Measurements from ENCODE around the gene AMPH. TPM values are rescaled to one million over a fixed set of nuclear protein-coding genes. Genes with fewer than 3 reads are reported as not detected.
A peak's percentile ranks its signal among the peaks of the same experiment; 100 is the strongest.

Gene AMPH
- total and polyA plus RNA-seq, 2 of the 4 experiments (the other 2 are of a cell fraction): 3.9 to 4.8 TPM

- H2AFZ ChIP-seq (replicated peaks; ENCODE audit: low read length, poor library complexity): no peak overlapping the region
- no peak overlapping the region for H4K5ac ChIP-seq (ENCODE audit: low read depth, low read length)
- no peaks in the 10 kb centered on the region for H3K9me3 ChIP-seq (ENCODE audit: control insufficient read depth, insufficient read depth, low read length)
- no TSS peak for BruUV-seq (replicated peaks)
- H3K27ac ChIP-seq (ENCODE audit: insufficient read depth, low read length): no peak overlapping the region
- ChIA-PET POLR2A (ENCODE audit: unreplicated experiment) (no interaction called here), CTCF (no interaction called here)
- no peaks in the 10 kb centered on the region for H3K79me1 ChIP-seq (ENCODE audit: low read depth in 1 of 2, low read length in 2 of 2)
- H3K23ac ChIP-seq (ENCODE audit: low read depth, low read length): no peak overlapping the region
- H2BK5ac ChIP-seq (ENCODE audit: low read depth, low read length, poor library complexity, severe bottlenecking): no peak overlapping the region
- dilution Hi-C loops (cut with HindIII; ENCODE audit: low sequenced_read_pairs, unreplicated experiment) (no loop called here), in situ Hi-C loops (cut with MboI; ENCODE audit: low sequenced_read_pairs) (no loop called here), intact Hi-C loops (cut with micrococcal nuclease) (no loop called here)
- no peak overlapping the region for H3K4me3 ChIP-seq (ENCODE audit: insufficient read depth, low read depth, low read length)
- no peak; the same call in 1 of the 2 replicates for TF ChIP-seq FOS (IDR thresholded peaks at IDR 0.05; ENCODE audit: low read depth, low read length)
- TF ChIP-seq, protein P1, sequence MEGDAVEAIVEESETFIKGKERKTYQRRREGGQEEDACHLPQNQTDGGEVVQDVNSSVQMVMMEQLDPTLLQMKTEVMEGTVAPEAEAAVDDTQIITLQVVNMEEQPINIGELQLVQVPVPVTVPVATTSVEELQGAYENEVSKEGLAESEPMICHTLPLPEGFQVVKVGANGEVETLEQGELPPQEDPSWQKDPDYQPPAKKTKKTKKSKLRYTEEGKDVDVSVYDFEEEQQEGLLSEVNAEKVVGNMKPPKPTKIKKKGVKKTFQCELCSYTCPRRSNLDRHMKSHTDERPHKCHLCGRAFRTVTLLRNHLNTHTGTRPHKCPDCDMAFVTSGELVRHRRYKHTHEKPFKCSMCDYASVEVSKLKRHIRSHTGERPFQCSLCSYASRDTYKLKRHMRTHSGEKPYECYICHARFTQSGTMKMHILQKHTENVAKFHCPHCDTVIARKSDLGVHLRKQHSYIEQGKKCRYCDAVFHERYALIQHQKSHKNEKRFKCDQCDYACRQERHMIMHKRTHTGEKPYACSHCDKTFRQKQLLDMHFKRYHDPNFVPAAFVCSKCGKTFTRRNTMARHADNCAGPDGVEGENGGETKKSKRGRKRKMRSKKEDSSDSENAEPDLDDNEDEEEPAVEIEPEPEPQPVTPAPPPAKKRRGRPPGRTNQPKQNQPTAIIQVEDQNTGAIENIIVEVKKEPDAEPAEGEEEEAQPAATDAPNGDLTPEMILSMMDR (conservative IDR thresholded peaks at IDR 0.05; ENCODE audit: low read depth, low read length): no peak
- no peak for TF ChIP-seq MAZ (IDR thresholded peaks at IDR 0.05; ENCODE audit: borderline replicate concordance, low read depth, low read length)
- no peak for TF ChIP-seq CEBPB (IDR thresholded peaks at IDR 0.05; ENCODE audit: low read depth, low read length)
- TF ChIP-seq CHD1 (IDR thresholded peaks at IDR 0.05; ENCODE audit: low read depth, low read length): no peak
- no peak for TF ChIP-seq BHLHE40 (IDR thresholded peaks at IDR 0.05; ENCODE audit: low read depth, low read length)
- no peak for TF ChIP-seq POLR2A (IDR thresholded peaks at IDR 0.05; ENCODE audit: low read depth, low read length)
- TF ChIP-seq RFX5 (IDR thresholded peaks at IDR 0.05; ENCODE audit: low read depth, low read length): no peak
- TF ChIP-seq MAFK (IDR thresholded peaks at IDR 0.05; ENCODE audit: low read depth, low read length): no peak
- TF ChIP-seq USF2 (IDR thresholded peaks at IDR 0.05; ENCODE audit: low read depth, low read length): no peak
- no peak for TF ChIP-seq NFE2L2 (IDR thresholded peaks at IDR 0.05; ENCODE audit: low read depth, low read length)
- TF ChIP-seq, protein P2, sequence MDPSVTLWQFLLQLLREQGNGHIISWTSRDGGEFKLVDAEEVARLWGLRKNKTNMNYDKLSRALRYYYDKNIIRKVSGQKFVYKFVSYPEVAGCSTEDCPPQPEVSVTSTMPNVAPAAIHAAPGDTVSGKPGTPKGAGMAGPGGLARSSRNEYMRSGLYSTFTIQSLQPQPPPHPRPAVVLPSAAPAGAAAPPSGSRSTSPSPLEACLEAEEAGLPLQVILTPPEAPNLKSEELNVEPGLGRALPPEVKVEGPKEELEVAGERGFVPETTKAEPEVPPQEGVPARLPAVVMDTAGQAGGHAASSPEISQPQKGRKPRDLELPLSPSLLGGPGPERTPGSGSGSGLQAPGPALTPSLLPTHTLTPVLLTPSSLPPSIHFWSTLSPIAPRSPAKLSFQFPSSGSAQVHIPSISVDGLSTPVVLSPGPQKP (IDR thresholded peaks at IDR 0.05; ENCODE audit: borderline replicate concordance, low read depth, low read length): no peak
- no peak for TF ChIP-seq RCOR1 (IDR thresholded peaks at IDR 0.05; ENCODE audit: insufficient replicate concordance, low read length)
- no peak for TF ChIP-seq RAD21 (IDR thresholded peaks at IDR 0.05; ENCODE audit: low read length)
- TF ChIP-seq SMC3 (IDR thresholded peaks at IDR 0.05; ENCODE audit: low read depth, low read length): no peak
- no peak for TF ChIP-seq MXI1 (IDR thresholded peaks at IDR 0.05; ENCODE audit: borderline replicate concordance, low read depth, low read length)
- DNase-seq (peak; percentile 72), ATAC-seq (ENCODE audit: low read depth) (peak; percentile 82)
- H3K4me2 ChIP-seq (ENCODE audit: low read depth, low read length): no peak overlapping the region
- H3K56ac ChIP-seq (ENCODE audit: extremely low read depth, insufficient read depth, low read length): no peak overlapping the region
- WGBS, 2 experiments (ENCODE audit: extremely low coverage in 2 of 2, insufficient read length in 1 of 2): 33% methylated on average over 1 of the region's 2 CpGs; no CpG with 5 or more reads in 1 of the 2 experiments
- H2BK120ac ChIP-seq (ENCODE audit: low read depth, low read length): no peak overlapping the region
- no peak overlapping the region for H3K4ac ChIP-seq (ENCODE audit: low read depth, low read length)
- no peak overlapping the region for H3K18ac ChIP-seq (ENCODE audit: low read depth, low read length)
- H3K27me3 ChIP-seq (ENCODE audit: control insufficient read depth, insufficient read depth, low read length): no peaks in the 10 kb centered on the region
- no peaks in the 10 kb centered on the region; the same call in 1 of the 2 replicates for H3K4me1 ChIP-seq (ENCODE audit: control insufficient read depth, insufficient read depth, low read length)
- H4K8ac ChIP-seq (ENCODE audit: low read depth in 2 of 2, low read length in 2 of 2): no peak overlapping the region
- no peak overlapping the region for H4K91ac ChIP-seq (ENCODE audit: insufficient read depth, low read depth, low read length)
- no peaks in the 10 kb centered on the region for H3K9me1 ChIP-seq (ENCODE audit: insufficient read depth, low read length)
- no peak overlapping the region for H2AK9ac ChIP-seq (replicated peaks; ENCODE audit: low read depth, low read length, poor library complexity)
- H4K20me1 ChIP-seq (ENCODE audit: insufficient read depth, low read length): no peaks in the 10 kb centered on the region
- H2BK15ac ChIP-seq (ENCODE audit: low read depth, low read length): no peak overlapping the region
- H2BK20ac ChIP-seq (ENCODE audit: low read depth, low read length): no peak overlapping the region
- no peak overlapping the region for H3K9ac ChIP-seq (ENCODE audit: low read depth, low read length)
- H2AK5ac ChIP-seq (ENCODE audit: low read depth, low read length): no peak overlapping the region
- H3K14ac ChIP-seq (replicated peaks; ENCODE audit: low read depth, low read length): no peak overlapping the region
- no peaks in the 10 kb centered on the region for H3K36me3 ChIP-seq (ENCODE audit: control insufficient read depth, insufficient read depth, low read length)
These were observed 89.0 kb downstream of the AMPH start for GRCh38 chr7:38542156-38542555.
